ENCODE data around the gene CGRRF1.

- no peak for TF ChIP-seq CTCF (IDR thresholded peaks at IDR 0.05)
- TF ChIP-seq POLR2A (IDR thresholded peaks at IDR 0.05): no peak
Observed at GRCh38 chr14:54548491-54548890, 38.8 kb downstream of the CGRRF1 start.

Data from testis (tissue), 2 donors.